A172 (cell line): ENCODE measurements around the gene GPR34. TPM values are rescaled to one million over a fixed set of nuclear protein-coding genes. Genes with fewer than 3 reads are reported as not detected.

Experiments
- DNase-seq: peaks from one replicate; pipeline ENCODE4 v3.0.0-alpha.2; 2015; ENCODE audit warnings: low spot score
- total RNA-seq: library from RNA; depleted of rRNA; stranded (reverse); fragments of >200 nt; shearing (Covaris generic); gene quantifications from 2 replicates; pipeline ENCODE4 v1.2.3, GENCODE V29; 2014

GPR34 gene
- total RNA-seq, 1 experiment from 2014 or later = not detected

- no peak for DNase-seq
Observed at GRCh38 chrX:41693024-41693423, 4.3 kb downstream of the GPR34 start.

- DNase-seq = peak; percentile 11
Observed at GRCh38 chrX:41695426-41695825, 6.7 kb downstream of the GPR34 start.

DNA sequence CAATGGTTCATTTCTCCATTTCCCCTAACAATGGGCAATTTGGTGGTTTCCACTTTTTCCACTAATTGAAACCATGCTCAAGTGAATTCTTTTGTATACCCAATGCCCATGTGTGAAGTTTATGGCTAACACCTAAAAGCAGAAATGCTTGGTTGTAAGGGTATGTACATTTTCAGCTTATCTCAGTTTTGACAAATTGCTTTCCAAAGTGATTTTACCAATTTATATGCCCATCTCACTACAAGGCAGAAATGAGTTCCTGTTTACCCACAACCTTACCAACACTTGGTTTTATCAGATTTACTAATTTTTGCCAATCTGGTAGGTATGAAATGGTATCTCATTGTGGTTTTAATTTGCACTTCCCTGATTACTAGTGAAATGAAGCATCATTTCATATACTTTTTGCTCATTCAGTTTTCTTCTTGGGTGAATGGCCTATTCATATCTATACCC, 14.8 kb downstream of the GPR34 start:
- no peak for DNase-seq

- DNase-seq = no peak
Observed at GRCh38 chrX:41705042-41705441, 16.3 kb downstream of the GPR34 start.

DNA sequence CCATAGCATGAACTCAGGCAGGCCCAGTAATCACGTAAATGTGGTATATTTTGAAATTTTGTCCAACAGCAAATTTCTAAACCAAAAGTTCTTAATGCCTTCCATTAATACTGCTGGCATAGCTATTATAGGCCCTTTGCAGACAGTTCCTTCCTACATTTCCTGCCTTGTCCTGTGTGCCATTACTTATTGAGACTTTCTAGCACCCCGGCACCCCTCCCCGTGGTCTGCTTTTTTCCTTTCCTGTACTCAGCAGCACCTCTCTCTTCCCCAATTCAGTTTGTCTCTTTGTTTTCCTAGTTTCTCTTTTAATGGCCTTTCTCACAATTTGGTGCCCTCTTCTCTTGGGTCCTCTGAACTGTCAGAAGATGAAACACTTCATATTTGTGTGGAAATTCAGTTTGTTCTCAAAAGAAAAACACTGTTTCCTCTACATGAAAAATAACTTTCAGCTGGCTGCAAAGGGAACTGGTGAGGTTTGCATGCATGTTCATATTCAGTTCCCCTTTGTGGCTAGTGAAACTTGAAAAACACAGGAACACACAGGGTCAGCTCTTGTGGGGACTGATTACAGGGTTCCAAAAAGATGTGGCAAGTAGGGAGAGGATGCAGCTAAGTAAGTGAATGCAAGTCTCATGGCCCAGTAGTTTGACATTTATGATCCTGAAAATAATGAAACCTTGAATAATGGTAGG, 17.1 kb downstream of the GPR34 start:
- DNase-seq = no peak

GRCh38 chrX:41707218-41707617, 18.4 kb downstream of the GPR34 start:
- no peak for DNase-seq

DNA sequence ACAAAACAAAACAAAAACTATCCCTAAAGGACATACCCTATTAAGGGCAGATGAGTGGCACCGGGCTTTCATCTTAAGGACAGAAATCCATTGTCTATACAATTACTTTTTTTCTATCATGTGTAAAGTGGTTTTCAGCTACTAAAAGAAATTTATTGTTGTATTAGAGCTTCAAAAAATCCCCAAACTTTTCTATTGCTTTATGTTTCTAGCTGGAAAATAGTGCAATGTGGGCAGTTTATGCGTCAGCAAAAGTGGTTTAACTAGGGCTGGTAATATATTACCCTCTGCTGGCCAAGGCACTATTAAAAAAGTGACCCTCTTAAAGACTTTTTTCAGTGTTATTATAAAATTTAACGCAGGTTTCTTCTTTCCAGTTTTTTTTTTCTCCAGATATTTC, 19.7 kb downstream of the GPR34 start:
- no peak for DNase-seq

GRCh38 chrX:41711021-41711667, 22.4 kb downstream of the GPR34 start:
- no peak for DNase-seq

GRCh38 chrX:41716222-41716621, 27.4 kb downstream of the GPR34 start:
- no peak for DNase-seq

- no peak for DNase-seq
Observed at GRCh38 chrX:41716767-41717473, 28.1 kb downstream of the GPR34 start.

DNA sequence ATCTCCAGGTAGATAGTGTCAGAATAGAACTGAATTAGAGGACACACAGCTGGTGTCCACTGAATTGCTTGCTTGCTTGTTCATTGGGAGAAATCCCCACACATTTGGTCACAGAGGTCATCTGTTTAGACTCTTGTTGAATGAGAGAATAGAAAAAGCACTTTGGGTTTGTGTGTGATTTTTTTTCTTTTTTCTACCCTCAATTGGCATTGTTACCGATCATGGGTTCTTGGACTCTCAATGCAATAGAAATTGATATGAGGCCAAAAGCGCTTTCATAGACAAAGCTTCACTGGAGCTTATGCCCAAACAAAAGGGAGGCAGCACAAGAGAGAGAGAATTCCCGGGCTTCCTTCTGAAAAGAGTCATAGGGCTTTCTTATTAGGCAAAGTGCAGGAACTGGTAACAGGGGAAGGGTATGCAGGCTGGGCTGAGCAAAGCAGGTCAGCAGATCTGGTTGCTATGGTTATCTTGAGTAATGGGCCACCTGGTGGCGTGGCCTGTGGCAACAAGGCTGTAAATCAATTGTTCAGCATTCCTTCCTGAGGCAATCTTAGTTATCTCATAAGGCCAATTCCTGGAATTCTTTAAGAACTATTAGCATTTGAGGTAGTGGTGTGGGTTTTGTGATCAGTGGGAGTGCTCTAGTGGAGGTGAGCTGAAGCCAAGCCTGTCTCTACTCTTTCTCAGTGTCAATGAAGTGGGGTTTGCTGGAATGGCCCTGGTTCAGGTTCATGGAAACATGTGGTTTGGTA, 29.9 kb downstream of the GPR34 start:
- DNase-seq = peak; percentile 76

- DNase-seq = peak; percentile 2
Observed at GRCh38 chrX:41719610-41720009, 30.8 kb downstream of the GPR34 start.

GRCh38 chrX:41720125-41720779, 31.5 kb downstream of the GPR34 start:
- no peak for DNase-seq

GRCh38 chrX:41721590-41721989, 32.8 kb downstream of the GPR34 start:
- DNase-seq = no peak

GRCh38 chrX:41722214-41722613, 33.4 kb downstream of the GPR34 start:
- no peak for DNase-seq

DNA sequence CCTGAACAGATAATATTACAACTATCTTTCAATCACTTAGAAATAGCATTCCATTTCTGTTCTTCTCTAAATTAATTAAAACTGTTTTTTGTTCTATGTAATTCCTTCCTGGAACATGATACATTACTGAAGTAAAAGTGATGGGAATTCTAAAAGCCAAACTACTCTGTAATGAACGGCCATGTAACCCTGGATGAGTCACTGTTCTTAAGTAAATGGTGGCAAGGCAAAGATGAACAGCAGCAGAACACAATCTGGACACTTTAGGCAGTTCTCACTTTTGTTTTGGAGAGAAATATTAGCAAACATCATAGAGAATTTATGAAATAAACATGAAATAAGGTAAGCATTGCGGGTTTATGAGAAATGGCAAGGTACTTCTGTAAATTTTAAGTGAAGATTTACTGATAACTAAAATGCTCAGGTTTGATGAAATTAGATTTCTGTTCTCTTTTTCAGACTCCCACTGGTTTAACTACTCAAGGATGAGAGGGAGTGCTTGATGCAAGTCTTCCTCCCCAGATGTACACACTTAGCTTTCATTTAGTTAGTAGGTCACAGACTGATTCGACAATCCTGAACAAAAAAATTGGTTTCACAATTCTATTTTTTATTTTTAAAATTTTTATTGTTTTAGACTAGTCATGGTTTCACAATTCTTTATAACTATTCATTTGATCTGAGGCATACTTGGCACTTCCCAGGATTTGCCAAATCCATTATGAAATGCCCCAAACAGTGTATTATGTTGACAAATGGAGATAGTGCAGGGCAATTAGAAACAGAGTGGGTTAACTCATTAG, 34.2 kb downstream of the GPR34 start:
- no peak for DNase-seq

DNA sequence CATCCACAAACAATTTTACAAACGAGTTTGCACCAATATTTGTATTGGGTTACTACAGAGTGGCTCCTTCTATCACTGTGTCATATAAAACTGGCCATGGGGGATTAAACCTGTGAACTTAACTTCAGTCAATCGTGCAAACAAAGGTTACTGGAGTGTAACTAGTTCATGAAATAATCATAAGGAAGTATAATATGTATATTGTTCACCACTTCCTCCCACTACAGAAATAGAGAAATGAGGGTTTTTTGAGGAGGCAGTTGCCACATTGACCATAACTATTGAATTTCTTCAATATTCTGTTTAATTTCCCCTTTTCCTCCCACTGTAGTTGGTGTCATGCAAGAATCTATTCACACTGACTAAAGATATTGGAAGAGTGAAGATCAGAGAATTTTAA, 35.1 kb downstream of the GPR34 start, which contains the start of gene GPR82:
GPR82 (plus strand) TSS at position 356 of the 400 bp plus-strand sequence. CDS start 2,846 bp downstream, outside the sequence.
- DNase-seq = no peak

DNA sequence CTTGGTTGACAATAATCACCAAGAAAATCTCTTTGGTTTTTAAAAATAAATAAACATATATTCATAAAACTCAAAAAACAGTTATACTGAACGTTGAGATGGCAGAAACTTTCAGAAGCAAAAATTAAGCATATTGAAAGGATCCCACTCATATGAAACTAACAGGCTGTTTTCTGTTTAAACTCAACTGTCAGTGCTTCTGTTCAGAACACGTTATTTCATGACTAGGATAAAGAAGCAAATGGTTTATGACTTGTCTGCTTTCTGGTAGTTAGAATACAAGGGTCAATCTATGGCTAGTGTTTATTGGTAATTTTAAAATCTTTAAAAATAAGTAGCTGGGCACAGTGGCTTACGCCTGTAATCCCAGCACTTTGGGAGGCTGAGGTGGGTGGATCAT, 39.4 kb downstream of the GPR34 start:
- no peak for DNase-seq

DNA sequence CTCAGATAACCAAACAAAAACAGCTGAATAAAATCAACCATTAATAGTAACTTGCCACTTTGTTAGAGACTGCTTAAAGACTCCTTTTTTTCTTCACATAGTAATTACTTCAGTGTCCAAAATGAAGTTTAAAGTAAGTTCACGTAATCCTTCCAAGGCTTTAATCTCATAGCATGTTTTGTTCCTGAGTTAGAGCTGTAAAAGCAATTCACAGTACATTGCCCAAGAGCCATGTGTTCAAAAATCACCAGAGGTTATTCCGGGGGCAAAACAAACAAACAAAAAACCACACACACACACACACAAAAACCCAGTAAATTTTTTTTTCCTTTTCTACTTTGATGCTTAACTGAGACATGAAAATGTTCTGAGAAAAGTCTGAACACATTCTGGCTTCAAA, 41.3 kb downstream of the GPR34 start:
- no peak for DNase-seq

DNA sequence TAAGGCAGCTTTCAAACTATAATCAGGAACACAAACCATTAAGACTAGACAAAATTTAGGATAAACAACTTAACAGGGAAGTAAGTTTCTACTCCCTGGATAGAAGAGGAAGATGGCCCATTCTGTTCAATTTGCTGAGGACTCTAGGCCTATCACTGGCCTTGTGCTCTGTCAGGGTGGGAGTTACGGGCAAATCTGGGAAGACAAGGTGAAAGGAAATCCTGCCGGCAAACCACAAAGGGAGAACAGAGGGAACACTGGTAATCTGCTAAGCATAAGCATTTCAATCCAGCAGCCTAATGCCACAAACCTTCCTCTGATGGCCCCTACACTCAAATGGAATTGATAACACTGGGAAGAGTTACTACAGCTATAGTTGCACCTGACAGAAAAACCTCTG, 43.5 kb downstream of the GPR34 start:
- no peak for DNase-seq

DNA sequence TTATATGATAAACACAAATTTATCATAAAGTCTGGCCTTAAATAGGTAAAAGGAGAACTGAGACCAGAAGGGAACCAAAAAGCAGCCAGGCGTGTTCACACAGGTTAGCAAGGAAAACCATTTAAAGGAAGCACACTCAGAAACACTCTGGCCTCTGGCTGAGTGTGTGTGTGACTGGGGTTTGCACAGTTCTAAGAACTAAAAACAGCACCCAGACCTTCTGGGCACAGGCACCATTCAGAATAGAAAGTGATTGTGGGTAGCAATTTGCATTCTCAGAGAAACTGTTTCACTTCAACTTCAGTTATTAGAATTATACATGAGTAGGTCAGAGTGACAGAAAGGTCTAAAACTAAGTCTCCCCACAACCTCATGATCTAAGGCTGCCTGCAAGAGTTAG, 45.2 kb downstream of the GPR34 start:
- no peak for DNase-seq
